NCI-H146 treated with DMSO at 0.1 percent for 48 hours (cell line): ENCODE data around the gene MTHFS.
A peak's percentile ranks its signal among the peaks of the same experiment; 100 is the strongest.
"Not testable (repeated sequence)": the region's sequence is repeated elsewhere in the genome, so short reads cannot be mapped to it uniquely, and the experiment has no call there.

Experiments
- DNase-seq: peaks from one replicate; lab custom pipeline; 2025; ENCODE audit not compliant: unreplicated experiment; lab: John Stamatoyannopoulos, UW

MTHFS gene

GRCh38 chr15:79916502-79917132, 19.8 kb upstream of the MTHFS start:
- DNase-seq, result no peak

GRCh38 chr15:79915776-79916501, 19.1 kb upstream of the MTHFS start:
- not testable (repeated sequence) for DNase-seq

- no peak for DNase-seq
These were observed 17.9 kb upstream of the MTHFS start for GRCh38 chr15:79914728-79915127.

GRCh38 chr15:79909556-79910335, 12.9 kb upstream of the MTHFS start:
- not testable (repeated sequence) for DNase-seq

- DNase-seq, result no peak
These were observed 7.5 kb upstream of the MTHFS start for GRCh38 chr15:79904271-79904670.

- no peak for DNase-seq
These were observed 6.8 kb upstream of the MTHFS start for GRCh38 chr15:79903626-79904025.

GRCh38 chr15:79903144-79903543, 6.3 kb upstream of the MTHFS start:
- no peak for DNase-seq

- no peak for DNase-seq
These were observed 5.1 kb upstream of the MTHFS start for GRCh38 chr15:79901958-79902357.

GRCh38 chr15:79900818-79901378, 4.1 kb upstream of the MTHFS start:
- not testable (repeated sequence) for DNase-seq

GRCh38 chr15:79900087-79900486, 3.3 kb upstream of the MTHFS start:
- DNase-seq, result no peak

- not testable (repeated sequence) for DNase-seq
These were observed 2.0 kb upstream of the MTHFS start for GRCh38 chr15:79898786-79899185.

GRCh38 chr15:79898369-79898768, 1.6 kb upstream of the MTHFS start:
- no peak for DNase-seq

- no peak for DNase-seq
These were observed 893 bp upstream of the MTHFS start for GRCh38 chr15:79897701-79898113.

GRCh38 chr15:79897380-79897678, 515 bp upstream of the MTHFS start:
- DNase-seq, result no peak

GRCh38 chr15:79896131-79896633, 632 bp downstream of the MTHFS start:
- no peak for DNase-seq

- no peak for DNase-seq
These were observed 9.5 kb downstream of the MTHFS start for GRCh38 chr15:79887054-79887930.

GRCh38 chr15:79886124-79886523, 10.7 kb downstream of the MTHFS start:
- no peak for DNase-seq

- DNase-seq, result peak; percentile 7
These were observed 12.6 kb downstream of the MTHFS start for GRCh38 chr15:79884204-79884596.

- no peak for DNase-seq
These were observed 13.1 kb downstream of the MTHFS start for GRCh38 chr15:79883579-79884203.

GRCh38 chr15:79881668-79882067, 15.1 kb downstream of the MTHFS start:
- DNase-seq, result no peak
